ENCODE measurements around the gene SLC12A9.

The SLC12A9 gene

DNA sequence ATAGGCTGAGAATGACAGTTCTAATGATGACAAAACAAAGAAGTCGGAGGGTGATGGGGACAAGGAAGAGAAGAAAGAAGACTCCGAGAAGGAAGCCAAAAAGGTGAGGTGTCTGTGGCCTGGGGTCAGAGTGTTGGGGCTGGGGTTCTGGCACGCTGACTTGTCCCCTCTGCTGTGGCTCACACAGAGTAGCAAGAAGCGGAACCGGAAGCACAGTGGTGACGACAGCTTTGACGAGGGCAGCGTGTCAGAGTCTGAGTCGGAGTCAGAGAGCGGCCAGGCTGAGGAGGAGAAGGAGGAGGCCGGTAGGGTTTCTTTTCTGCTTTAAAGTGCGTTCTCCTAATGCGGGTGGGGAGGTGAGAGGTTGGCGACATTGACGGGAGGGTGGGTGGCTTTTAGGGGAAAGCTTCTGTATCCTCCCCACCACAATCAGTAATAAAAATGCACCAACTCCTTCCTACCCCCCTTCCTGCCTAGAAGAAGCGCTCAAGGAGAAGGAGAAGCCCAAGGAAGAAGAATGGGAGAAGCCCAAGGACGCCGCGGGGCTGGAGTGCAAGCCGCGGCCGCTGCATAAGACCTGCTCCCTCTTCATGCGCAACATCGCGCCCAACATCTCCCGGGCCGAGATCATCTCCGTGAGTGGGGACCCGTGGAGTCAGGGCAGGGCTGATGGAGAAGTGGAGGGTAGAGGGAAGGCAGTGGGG, 32.4 kb downstream of the SLC12A9 start:
- TF ChIP-seq, protein P1, sequence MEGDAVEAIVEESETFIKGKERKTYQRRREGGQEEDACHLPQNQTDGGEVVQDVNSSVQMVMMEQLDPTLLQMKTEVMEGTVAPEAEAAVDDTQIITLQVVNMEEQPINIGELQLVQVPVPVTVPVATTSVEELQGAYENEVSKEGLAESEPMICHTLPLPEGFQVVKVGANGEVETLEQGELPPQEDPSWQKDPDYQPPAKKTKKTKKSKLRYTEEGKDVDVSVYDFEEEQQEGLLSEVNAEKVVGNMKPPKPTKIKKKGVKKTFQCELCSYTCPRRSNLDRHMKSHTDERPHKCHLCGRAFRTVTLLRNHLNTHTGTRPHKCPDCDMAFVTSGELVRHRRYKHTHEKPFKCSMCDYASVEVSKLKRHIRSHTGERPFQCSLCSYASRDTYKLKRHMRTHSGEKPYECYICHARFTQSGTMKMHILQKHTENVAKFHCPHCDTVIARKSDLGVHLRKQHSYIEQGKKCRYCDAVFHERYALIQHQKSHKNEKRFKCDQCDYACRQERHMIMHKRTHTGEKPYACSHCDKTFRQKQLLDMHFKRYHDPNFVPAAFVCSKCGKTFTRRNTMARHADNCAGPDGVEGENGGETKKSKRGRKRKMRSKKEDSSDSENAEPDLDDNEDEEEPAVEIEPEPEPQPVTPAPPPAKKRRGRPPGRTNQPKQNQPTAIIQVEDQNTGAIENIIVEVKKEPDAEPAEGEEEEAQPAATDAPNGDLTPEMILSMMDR (IDR thresholded peaks at IDR 0.05; ENCODE audit: control insufficient read depth, extremely low read depth, insufficient read depth): no peak
- H3K4me3 ChIP-seq (ENCODE audit: low read depth, low read length): no peak overlapping the region

DNA sequence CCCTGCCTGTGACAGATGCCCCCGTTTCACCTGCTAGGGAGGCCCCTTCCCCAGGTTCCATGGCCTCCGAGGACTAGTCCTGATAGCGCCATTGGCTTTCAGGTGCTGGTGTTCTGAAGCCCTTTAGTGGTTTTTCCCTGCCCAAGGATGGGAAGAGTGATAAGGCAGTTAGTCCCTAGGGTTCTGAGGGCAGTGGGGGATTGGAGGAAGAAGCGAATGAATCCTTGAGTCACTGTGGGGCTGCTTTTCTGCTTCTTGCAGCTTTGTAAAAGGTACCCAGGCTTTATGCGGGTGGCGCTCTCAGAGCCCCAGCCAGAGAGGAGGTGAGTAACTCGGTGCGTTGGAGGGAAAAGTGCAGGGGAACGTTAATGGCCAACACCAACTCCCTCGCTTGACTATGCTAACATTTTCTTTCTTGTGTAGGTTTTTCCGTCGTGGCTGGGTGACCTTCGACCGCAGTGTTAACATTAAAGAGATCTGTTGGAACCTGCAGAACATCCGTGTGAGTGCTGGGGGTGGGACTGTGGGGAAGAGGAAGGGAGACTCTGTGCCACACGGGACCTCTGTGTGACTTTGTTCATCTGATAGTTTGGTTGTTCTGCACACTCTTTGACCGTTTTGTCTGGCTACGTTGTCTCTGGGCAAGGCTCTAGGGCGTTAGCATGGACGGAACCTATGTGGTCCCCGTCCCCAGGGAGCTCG, 33.1 kb downstream of the SLC12A9 start:
- DNase-seq (ENCODE audit: low read depth): no peak
- TF ChIP-seq, protein P1 (IDR thresholded peaks at IDR 0.05; ENCODE audit: control insufficient read depth, extremely low read depth, insufficient read depth): no peak
- no peak overlapping the region for H3K4me3 ChIP-seq (ENCODE audit: low read depth, low read length)

More for the DNA sequence above, 32.4 kb downstream of the SLC12A9 start:
- no peak for DNase-seq (ENCODE audit: low read depth)

DNA sequence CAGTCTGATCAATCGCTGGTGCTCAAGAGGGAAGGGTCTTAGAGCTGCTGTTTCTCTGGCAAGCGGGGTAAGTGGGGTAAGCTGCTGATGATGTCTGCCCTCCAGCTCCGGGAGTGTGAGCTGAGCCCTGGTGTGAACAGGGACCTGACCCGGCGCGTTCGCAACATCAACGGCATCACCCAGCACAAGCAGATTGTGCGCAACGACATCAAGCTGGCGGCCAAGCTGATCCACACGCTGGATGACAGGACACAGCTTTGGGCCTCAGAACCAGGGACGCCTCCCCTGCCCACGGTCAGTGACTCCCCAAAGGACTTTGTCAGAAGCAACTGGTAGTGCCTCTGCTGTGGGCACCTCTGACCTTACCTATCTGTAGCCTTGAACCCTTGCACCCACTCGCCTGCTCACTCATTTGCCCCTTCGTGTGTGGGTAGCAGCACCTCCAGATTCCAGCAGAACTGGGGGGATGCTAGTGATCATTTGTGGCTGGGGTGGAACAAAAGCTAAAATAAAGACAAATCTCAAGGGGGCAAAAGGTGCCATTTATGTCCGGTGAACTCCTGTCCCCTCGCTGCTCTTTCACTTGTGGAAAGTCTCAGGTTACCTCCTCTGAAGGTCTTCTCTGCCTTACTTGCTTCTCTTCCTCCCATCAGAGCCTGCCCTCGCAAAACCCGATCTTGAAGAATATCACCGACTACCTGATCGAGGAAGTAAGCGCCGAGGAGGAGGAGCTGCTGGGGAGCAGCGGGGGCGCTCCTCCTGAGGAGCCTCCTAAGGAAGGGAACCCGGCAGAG, 33.8 kb downstream of the SLC12A9 start:
- TF ChIP-seq, protein P1 (IDR thresholded peaks at IDR 0.05; ENCODE audit: control insufficient read depth, extremely low read depth, insufficient read depth): no peak
- DNase-seq (ENCODE audit: low read depth): no peak
- H3K4me3 ChIP-seq (ENCODE audit: low read depth, low read length): no peak overlapping the region

DNA sequence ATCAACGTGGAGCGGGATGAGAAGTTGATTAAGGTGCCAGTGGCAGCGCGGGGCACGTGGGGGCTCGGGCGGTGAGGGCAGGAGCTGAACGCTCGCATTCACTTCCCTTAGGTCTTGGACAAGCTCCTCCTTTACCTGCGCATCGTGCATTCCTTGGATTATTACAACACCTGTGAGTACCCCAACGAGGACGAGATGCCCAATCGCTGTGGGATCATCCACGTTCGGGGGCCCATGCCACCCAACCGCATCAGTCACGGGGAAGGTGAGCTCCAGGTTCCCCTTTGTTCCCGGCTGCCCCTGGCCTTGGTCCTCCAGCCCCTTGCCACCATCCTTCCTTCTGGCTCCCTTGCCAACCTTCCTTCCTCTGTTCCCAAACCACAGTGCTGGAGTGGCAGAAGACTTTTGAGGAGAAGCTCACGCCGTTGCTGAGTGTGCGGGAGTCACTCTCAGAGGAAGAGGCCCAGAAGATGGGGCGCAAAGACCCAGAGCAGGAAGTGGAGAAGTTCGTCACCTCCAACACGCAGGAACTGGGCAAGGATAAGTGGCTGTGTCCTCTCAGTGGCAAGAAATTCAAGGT, 34.5 kb downstream of the SLC12A9 start:
- no peak overlapping the region for H3K4me3 ChIP-seq (ENCODE audit: low read depth, low read length)
- TF ChIP-seq, protein P1 (IDR thresholded peaks at IDR 0.05; ENCODE audit: control insufficient read depth, extremely low read depth, insufficient read depth): no peak
- DNase-seq (ENCODE audit: low read depth): no peak

DNA sequence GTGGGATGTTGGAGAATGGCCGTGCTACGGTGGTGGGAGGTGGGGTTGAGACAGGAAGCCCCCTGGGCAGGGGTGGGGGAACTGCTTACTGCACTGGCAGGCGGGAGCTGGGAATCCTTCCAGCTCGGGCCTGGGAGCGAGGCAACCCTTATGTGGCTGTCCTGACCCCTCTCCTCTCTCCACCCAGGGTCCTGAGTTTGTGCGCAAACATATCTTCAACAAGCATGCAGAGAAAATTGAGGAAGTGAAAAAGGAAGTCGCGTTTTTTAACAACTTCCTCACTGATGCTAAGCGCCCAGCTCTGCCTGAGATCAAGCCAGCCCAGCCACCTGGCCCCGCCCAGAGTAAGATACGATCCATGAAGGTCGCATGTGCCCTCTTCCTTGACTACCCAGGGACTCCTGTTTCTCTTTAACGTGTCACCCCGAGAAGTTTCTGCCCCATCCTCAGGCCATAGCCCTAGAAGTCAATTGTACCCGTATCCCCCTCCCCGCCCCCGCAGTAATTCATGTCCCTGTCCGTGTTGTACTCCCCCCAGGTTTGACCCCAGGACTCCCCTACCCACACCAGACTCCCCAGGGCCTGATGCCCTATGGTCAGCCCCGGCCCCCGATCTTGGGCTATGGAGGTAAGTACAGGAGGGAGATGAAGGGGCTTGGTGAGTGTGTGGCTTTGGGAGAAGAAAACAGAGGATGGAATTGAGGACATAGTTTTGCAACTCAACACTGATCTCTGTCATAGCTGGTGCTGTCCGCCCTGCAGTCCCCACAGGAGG, 35.2 kb downstream of the SLC12A9 start:
- DNase-seq (ENCODE audit: low read depth): no peak
- H3K4me3 ChIP-seq (ENCODE audit: low read depth, low read length): peak overlapping the region; percentile 82
- TF ChIP-seq, protein P1 (IDR thresholded peaks at IDR 0.05; ENCODE audit: control insufficient read depth, extremely low read depth, insufficient read depth): no peak
